ENCODE results near the gene DSG2. TPM values are rescaled to one million over a fixed set of nuclear protein-coding genes. Genes with fewer than 3 reads are reported as not detected.

The DSG2 gene
- total and polyA plus RNA-seq, 10 donors: 0.06 to 0.79 (median 0.20) TPM; not detected in 1

GRCh38 chr18:31581498-31582197 lies 83.7 kb downstream of the DSG2 start:
- H3K4me1 ChIP-seq: no peaks in the 10 kb centered on the region
- H3K27me3 ChIP-seq (replicated peaks in 1 of 7): no peaks in the 10 kb centered on the region
- H3K27ac ChIP-seq: no peak overlapping the region
- no peak overlapping the region for H3K4me3 ChIP-seq
- no peak for TF ChIP-seq POLR2A (IDR thresholded peaks at IDR 0.05)
- TF ChIP-seq CTCF (IDR thresholded peaks at IDR 0.05 in 8 of 11, conservative IDR thresholded peaks at IDR 0.05 in 3 of 11): no peak
- no peak for TF ChIP-seq POLR2AphosphoS5 (IDR thresholded peaks at IDR 0.05)
- no peaks in the 10 kb centered on the region for H3K36me3 ChIP-seq
- no peaks in the 10 kb centered on the region for H3K9me3 ChIP-seq
- DNase-seq: no peak
- WGBS, 5 donors: 17 to 29% (median 24%) methylated on average over 4 of the region's 4 CpGs
- intact Hi-C loops (cut with DNase I; ENCODE audit: low total_unique reads): no loop called here

GRCh38 chr18:31583185-31583854 lies 85.3 kb downstream of the DSG2 start:
- Histone ChIP-seq H3K36me3 (no peaks in the 10 kb centered on the region), H3K27ac (no peak overlapping the region), H3K4me3 (no peak overlapping the region), H3K9me3 (no peaks in the 10 kb centered on the region), H3K27me3 (replicated peaks in 1 of 7) (no peaks in the 10 kb centered on the region), H3K4me1 (no peaks in the 10 kb centered on the region)
- no peak for TF ChIP-seq POLR2AphosphoS5 (IDR thresholded peaks at IDR 0.05)
- no peak for TF ChIP-seq CTCF (IDR thresholded peaks at IDR 0.05 in 8 of 11, conservative IDR thresholded peaks at IDR 0.05 in 3 of 11)
- TF ChIP-seq POLR2A (IDR thresholded peaks at IDR 0.05): no peak
- DNase-seq: no peak
- WGBS, 5 donors: 89 to 97% (median 91%) methylated on average over 5 of the region's 5 CpGs
- intact Hi-C loops (cut with DNase I; ENCODE audit: low total_unique reads): no loop called here

GRCh38 chr18:31585991-31586390 lies 88.0 kb downstream of the DSG2 start:
- H3K4me1 ChIP-seq: no peaks in the 10 kb centered on the region
- no peaks in the 10 kb centered on the region for H3K9me3 ChIP-seq
- H3K4me3 ChIP-seq: no peak overlapping the region
- TF ChIP-seq POLR2AphosphoS5 (IDR thresholded peaks at IDR 0.05): no peak
- no peak for TF ChIP-seq POLR2A (IDR thresholded peaks at IDR 0.05)
- no peak for TF ChIP-seq CTCF (IDR thresholded peaks at IDR 0.05 in 8 of 11, conservative IDR thresholded peaks at IDR 0.05 in 3 of 11)
- WGBS, 5 donors: 57 to 67% (median 63%) methylated on average over 5 of the region's 5 CpGs
- H3K36me3 ChIP-seq: no peaks in the 10 kb centered on the region
- H3K27me3 ChIP-seq (replicated peaks in 1 of 7): no peaks in the 10 kb centered on the region
- intact Hi-C loops (cut with DNase I; ENCODE audit: low total_unique reads): no loop called here
- H3K27ac ChIP-seq: no peak overlapping the region
- DNase-seq: no peak

DNA sequence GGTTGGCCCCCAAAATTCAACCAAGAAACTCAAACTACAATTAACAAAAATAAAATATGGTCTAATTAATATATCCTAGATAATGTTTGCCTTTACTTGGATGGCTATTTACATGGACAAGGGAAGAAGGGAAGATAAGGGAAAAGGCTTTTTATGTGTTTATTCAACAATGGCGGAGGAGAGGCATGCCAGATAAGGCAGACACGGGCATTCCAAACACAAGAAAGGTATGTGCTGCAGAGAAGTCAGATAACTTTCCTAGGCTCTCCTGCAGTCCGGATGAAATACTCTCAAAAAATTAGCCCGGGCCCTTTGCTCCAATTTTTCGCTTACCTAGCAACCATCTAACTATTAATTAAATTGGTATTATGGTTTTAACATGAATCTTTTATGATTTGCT lies 88.6 kb downstream of the DSG2 start:
- peaks cover 0 to 6% (median 0%) of the 10 kb centered on the region in 6 donors for H3K4me1 ChIP-seq
- H3K27me3 ChIP-seq (replicated peaks in 1 of 7): no peaks in the 10 kb centered on the region
- WGBS, 5 donors: 89 to 97% (median 96%) methylated on average over 5 of the region's 5 CpGs
- no peaks in the 10 kb centered on the region for H3K36me3 ChIP-seq
- H3K4me3 ChIP-seq: no peak overlapping the region
- no peak for TF ChIP-seq POLR2A (IDR thresholded peaks at IDR 0.05)
- no peak for TF ChIP-seq CTCF (IDR thresholded peaks at IDR 0.05 in 8 of 11, conservative IDR thresholded peaks at IDR 0.05 in 3 of 11)
- TF ChIP-seq POLR2AphosphoS5 (IDR thresholded peaks at IDR 0.05): no peak
- intact Hi-C loops (cut with DNase I; ENCODE audit: low total_unique reads): no loop called here
- no peak overlapping the region for H3K27ac ChIP-seq
- no peaks in the 10 kb centered on the region for H3K9me3 ChIP-seq
- no peak for DNase-seq
